HG02759 (cell line): ENCODE data around the gene RRP1.

ENCODE experiments used
- ATAC-seq: cut with Tn5 transposase; IDR thresholded peaks from one replicate; pipeline ENCODE4 v1.9.1; 2021; ENCODE audit warnings: mild to moderate bottlenecking, moderate library complexity; ENCODE audit not compliant: unreplicated experiment

Gene RRP1, protein sequence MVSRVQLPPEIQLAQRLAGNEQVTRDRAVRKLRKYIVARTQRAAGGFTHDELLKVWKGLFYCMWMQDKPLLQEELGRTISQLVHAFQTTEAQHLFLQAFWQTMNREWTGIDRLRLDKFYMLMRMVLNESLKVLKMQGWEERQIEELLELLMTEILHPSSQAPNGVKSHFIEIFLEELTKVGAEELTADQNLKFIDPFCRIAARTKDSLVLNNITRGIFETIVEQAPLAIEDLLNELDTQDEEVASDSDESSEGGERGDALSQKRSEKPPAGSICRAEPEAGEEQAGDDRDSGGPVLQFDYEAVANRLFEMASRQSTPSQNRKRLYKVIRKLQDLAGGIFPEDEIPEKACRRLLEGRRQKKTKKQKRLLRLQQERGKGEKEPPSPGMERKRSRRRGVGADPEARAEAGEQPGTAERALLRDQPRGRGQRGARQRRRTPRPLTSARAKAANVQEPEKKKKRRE

DNA sequence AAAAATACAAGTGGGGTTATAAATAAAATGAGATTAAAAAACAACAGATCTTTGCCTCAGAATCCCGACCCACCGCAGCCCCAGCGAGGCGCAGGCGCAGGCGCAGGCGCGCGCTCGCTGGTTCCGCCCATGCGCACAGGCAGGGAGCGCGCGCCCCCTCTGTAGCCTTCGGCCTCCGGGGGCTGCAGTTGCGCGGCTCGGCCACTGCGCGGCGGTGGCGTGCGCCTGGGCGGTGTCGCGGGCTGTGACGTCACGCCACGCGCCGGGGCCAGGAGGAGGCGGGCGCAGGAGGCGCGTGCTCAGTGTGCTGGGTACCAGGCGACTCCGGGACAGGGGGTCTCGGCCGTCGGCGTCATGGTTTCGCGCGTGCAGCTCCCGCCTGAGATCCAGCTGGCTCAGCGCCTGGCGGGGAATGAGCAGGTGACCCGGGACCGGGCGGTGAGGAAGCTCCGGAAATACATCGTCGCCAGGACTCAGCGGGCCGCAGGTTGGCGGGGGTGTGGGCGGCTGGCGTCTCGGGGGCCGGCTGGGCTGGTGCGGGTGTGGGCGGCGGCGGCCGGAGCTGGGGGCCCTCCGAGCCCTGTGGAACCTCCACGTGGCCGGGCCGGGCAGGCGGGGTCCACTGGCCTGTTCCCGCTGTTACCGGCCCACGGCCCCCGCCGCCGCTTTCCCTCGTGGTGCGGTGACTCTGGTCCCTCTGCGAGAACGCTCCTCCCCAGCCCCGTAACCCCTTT is at the start of gene RRP1:
RRP1 (plus strand) TSS at position 302 of the 734 bp plus-strand sequence; CDS start at position 355, 53 bp downstream.
- peak; percentile 92 for ATAC-seq

DNA sequence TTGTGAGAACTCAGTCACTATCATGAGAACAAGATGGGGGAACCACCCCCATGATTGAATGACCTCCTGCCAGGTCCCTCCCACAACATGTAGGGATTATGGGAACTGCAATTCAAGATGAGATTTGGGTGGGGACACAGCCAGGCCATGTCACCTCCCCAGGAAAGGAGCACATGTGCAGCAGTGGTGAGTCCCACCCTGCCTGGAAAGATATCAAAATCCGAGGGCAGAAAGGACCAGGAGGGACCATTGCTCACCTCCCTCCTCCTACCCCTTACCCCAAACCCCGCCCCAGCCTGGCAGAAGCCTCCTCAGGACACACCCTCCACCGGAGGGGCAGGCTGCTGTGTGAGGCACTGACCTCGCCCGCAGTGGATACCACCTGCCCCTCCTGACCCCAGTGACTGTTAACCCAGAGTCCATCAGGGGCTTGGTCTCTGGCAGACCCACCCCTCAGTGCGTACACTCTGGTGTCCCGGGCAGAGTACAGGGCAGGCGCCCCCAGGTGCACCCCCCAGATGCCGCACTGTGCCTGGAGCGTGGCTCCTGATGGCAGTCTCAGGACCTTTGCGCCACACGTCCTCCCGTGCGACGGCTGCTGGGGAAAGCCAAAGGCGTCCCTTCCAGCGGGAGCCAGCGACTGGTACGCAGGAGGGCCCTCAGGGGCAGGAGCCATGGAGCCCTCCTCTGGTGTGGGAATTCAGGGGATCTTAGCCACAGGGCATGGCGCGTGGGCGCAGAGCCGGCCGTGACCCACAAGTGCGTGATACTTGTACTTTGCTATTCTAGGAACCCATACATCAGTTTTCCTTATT is 49.5 kb upstream of the RRP1 start:
- no peak for ATAC-seq

DNA sequence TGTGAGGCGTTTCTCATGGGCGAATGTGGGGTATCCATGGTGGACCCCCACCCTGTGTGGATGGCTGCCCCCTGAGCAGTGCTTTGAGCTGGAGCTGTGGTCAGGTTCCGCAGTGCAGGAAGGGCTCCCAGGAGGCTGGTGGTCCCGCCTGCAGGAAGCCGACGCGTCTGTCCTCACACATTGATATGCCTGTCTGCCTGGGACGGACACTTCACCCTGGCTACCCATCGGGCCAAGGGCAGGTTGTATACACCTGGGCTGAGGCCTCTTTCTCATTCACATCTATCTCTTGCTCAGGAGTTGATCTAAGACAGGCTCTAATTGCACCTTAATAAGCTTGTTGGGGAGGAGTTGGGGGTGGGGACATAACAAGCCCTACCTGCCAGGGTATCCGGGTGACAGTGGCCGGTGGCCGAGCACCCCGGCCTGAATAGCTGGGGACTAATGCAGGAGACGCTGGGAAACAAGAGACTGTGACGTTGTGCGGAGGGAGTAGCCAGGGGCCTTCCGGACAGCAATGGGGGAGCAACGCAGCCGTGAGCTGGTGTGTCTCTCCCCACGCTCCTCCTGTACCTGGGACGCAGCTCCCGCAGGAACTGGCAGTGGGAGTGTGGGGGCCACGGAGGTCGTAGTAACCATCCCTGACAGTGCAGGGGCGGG is 48.8 kb upstream of the RRP1 start:
- no peak for ATAC-seq

DNA sequence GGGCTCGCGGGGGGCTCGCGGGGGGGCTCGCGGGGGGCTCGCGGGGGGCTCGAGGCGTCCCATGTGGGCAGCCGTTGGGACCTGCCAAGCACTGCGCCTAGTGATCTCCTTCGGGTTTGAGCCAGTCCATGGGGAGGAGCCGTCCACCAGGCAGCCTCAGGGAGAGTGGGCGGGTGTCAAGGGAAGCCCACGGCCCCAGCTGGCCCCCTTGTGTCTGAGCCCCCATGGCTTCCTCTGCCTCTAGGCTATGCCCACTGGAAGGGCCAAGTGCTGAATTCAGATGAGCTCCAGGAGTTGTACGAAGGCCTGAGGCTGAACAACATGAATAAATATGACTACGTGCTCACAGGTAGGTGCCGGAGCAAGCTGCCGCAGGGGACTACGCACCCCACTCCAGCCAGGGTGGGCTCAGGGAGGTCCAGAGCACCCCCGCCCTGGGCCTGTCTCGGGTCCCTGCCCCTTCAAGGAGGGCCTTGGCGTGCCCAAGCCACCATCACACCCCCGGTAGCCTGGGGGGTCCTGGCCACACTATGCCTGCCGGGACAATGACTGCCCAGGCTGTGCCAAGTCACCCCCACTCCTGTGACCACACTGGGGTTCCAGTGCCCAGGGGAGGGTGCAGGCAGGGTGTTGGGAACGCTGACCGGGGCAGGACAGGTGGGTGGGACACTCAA is 47.8 kb upstream of the RRP1 start:
- ATAC-seq, result no peak

DNA sequence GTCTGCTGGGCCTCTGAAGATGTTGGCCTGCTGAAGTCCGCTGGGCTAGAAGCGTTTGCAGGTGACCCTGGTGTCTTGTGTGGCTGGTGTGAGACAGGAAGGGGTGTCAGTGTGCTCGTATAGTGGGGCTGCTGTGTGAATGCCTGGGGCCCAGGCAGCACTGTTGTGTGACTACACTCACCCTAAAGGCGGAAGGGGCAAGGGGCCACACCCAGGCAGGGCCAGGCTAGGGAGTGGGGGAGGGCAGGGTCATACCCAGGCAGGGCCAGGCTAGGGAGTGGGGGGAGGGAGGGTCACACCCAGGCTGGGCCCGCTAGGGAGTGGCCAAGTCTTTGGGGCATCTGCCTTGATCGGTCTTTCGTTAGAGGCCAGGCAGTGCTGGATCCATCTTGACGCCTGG is 45.4 kb upstream of the RRP1 start:
- no peak for ATAC-seq

DNA sequence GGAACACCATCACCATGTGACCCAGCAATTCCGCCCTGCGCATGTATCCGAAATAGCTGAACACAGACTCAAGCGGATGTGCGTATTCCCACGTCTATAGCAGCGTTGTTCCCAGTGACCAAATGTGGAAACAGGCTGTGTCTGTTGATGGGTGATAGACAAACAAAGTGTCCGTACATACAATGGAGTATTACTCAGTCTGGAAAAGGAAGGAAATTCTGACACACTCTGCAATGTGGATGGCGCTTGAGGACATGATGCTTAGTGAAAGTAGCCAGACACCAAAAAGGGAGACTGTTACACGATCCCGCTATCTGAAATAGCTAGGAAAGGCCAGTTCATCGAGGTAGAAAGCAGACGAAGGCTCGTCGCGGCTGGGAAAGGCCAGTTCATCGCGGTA is 44.7 kb upstream of the RRP1 start:
- ATAC-seq, result no peak

DNA sequence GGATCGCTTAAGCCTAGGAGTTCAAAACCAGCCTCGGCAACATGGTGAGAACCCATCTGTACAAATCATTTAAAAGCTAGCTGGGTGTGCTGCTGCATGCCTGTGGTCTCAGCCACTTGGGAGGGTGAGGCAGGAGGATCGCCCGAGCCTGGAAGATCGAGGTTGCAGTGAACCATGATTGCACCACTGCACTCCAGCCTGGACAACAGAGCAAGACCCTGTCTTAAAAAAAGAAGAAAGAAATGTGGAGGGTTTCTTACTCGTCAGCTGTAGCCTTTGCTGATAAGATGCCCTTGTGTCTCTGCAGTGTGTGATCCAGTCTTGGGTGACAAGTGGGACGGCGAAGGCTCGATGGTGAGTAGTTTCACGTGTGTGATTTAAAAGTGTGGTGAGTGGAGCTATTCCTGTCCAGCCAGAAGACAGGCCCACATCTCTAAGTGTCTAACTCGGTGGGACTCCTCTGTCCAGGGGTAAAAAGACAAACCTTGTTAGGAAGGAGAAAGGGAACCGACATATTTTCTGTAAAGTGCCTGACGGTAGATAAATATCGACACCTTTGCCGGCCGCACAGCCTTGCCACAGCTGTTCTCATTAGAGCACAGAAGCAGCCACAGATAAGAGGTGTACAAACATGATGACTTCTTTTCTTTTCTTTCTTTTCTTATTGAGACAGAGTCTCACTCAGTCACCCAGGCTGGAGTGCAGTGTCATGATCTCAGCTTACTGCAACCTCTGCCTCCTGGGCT is 43.4 kb upstream of the RRP1 start:
- ATAC-seq, result no peak

DNA sequence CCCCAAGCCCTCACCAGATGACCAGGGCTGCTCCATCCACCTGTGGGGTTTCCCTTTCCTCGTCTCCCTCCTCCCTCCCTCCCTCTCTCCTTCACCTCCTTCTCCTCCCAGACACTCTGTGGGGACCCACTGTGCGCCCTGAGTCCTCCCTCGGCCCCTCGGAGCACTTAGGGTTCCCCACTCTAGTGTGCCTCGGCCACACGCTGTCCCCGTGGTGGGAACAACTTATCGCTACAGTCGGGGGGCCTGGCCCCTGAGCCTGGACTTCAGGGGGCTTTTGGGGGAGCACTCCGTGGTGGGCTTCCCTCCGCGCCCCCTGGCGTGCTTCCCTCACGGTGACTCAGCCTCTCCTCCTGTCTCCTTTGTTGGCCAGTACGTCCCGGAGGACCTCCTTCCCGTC is 40.8 kb upstream of the RRP1 start:
- no peak for ATAC-seq

DNA sequence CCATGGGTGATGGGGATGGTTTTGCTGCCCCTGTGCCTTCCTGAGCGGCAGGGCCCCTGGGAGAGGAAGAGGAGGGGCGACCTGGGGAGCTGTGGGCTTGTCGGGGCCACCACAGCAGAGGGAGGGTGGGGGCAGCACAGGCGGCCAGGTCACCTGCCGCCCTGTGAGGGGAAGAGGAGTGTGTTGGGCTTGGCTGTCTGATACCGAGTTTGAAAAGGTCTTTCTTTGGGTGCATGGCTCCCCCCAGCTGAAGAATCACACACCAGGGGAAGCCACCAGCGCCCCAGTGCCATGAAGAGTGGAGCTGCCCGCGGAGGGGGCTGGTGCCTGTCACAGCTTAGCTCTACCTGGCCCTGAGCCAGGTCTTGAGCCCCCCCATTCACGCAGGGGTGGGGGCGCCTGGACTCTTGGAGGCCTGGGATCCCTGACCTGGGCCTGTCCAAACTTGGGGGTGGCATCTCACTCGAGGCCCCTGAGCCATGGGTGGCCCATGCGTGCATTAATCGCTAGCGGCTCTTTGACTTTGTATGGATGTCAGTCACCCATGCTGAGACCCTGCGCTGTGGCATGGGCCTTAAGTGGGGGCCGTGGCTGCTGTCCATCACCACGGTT is 39.6 kb upstream of the RRP1 start:
- no peak for ATAC-seq

DNA sequence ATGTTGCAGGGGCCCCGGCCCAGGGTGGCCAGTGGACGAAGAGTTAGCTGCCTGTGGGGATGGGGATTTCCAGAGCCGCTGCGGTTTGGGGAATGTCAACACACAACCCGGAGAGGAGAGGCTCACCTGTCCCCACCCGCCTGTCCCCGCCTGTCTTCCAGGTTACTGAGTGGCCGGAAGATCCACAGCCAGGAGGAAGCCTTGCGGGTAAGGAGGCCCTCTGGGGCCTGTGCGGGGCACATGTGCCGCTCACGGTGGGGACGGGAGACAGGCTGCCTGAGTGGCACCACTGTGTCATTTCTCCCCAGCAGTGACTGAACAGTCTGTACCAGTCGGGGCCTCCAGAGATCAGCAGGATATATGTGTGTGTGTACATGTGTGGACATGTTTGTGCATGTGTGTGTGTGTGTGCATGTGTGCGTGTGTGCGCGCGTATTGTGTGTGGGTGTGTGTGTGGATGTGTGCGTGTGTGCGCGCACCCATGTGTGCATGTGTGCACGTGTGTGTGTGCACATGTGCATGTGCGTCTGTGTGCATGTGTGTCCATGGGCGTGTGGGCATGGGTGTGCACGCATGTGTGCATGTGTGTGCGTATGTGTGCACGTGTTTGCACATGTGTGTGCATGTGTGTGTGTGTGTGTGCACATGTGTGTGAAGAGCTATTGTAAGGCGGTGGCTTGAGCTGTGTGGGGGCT is 38.9 kb upstream of the RRP1 start:
- no peak for ATAC-seq

DNA sequence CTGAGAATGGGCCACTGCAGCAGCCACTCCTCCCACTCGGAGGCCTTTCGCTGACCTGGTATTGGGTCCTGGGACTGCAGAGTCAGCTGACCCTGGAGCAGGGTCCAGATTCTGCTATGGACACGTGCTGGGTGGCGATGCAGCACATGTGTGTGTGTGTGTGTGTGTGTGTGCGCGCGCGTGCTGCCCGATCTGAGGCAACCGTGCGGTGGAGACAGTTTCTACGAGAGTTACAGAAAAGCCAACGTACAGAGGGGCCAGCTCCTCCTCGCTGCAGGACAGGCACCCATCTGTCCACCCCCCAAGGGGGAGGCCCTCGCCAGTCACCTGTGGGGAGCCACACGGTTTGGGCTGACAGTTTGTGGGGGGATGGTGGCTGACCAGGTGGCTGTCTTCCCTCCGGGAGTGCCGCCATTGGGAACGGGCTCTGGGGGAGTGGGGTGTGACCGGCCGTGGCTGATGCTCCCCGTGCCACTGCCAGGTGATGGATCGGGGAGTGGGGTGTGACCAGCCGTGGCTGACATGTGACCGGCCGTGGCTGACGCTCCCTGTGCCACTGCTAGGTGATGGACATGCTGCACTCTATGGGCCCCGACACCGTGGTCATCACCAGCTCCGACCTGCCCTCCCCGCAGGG is 37.3 kb upstream of the RRP1 start:
- ATAC-seq, result no peak

DNA sequence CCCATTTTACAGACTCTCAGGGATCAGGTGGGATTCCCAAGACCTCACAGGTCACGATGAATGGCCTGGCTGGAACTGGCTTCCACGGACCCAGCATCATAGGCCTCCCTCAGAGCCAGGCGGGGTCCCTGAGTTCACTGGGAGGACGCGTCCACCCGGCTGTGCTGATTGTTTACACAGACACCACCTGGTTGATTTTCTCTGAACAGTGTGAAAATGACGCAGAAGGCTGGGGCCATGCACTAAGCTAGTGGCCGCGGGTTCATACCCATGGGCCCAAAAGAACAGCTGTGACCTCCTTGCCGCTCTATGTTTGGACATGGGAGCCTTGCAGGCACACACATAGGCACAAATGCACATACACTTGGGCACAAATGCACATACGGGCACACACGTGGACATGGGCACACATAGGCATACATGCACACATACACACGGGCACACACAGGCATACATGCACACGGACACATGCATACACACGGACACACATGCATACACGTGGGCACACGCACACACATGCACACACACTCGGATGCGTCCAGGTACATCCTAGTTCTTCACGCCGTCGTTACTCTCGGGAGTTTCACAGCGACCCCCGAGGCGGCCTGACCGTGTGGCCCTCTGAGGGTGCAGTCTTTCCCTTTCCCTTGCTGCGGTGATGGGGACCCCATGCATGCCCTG is 36.5 kb upstream of the RRP1 start:
- no peak for ATAC-seq

DNA sequence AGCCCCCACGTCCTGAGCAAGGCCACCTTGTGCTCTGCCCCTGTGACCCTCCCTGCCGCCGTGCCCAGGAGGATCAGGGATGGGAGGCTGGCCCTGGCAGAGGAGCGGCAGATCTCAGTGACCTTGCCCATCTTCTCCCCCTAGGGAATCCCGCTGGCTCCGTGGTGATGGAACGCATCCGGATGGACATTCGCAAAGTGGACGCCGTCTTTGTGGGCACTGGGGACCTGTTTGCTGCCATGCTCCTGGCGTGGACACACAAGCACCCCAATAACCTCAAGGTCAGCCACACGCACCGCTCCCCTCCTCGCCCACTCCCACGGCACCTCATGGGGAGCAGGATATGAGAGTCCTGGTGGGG is 36.0 kb upstream of the RRP1 start:
- ATAC-seq, result no peak

DNA sequence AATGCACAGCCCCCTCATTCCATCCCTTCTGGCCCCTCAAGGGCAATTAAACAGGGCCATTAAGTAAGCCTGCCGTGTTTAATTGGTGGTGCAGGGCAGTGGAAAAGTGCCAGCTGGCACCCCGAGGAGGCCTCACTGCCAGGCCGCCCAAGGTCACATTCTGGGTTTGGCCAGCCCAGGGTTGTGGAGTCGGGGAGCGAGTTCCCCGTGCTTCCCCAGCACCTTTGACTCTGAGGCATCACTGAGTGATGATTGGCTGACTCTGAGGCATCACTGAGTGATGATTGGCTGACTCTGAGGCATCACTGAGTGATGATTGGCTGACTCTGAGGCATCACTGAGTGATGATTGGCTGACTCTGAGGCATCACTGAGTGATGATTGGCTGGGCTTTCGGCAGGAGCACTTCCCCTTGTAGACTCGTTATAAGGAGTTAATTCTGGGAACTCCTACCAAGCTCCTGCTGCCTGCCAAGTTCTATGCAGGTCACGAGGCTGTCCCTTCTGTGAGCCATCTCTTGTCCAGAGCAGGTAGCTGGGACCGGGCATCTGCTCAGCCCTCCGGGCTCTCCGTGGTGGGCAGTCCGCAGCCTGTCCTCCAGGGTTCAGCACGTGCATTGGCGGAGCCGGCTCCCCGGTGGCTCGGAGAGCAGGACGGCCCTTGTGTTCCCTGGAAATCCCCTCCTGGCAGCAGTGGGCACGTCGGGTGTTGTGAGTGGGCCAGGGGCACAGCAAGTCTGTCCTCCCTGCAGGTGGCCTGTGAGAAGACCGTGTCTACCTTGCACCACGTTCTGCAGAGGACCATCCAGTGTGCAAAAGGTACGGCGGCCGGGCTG is 34.2 kb upstream of the RRP1 start:
- ATAC-seq, result no peak

DNA sequence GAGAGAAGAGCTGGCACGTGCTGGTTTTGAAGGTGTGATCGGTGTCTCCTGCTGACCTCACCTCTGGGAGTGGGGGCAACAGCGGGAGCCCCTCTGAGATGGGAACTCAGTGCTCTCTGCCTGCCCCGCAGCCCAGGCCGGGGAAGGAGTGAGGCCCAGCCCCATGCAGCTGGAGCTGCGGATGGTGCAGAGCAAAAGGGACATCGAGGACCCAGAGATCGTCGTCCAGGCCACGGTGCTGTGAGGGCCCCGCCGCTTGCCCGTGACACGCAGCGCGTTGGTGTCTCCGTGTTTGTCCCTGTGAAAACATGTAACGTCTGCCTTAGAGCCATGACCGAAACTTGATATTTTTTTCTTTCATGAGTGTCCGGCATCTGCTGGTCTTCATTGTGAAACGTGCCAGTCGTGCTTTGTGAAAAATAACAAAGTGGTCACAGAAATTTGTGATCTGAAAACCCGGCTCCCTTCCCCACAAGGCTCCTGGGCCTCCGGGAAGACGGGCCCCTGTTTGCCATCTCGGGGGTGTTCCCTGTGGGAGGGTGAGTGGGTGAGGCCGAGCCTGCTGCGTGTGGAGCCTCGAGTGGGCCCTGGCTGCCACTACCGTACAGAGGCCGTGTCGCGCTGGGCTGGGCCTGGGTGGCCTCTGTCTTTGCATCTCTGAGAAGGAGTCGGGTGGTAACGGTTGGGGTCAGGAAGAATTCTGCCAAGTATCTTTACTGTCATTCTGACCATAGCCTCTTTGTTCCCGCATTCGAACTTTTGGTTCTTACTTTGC is 33.4 kb upstream of the RRP1 start:
- ATAC-seq, result no peak

DNA sequence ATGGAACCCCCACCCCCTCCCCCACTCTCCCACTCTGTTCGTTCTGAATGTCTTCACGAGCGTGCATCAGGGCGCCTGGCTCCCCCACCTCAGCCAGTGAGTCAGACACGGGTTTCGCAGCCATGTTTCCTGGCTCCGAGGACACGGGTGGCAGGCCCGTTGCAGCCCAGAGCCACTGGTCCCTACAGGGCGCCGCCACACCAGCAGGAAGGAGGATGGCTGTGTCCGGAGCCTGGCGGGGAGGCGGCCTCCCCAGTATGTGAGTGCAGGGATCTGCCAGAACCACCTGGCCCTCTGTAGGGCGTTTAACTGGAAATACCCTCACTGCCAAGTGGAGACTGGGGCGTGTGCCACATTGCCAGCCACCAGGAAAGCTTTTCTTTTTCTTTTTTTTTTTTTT is 31.8 kb upstream of the RRP1 start:
- ATAC-seq, result no peak
